Stimulated activated CD8-positive, alpha-beta memory T cell treated with anti-CD3 and anti-CD28 coated beads, Interleukin-4, amount 100 ng/mL, for 48 hours (primary cell): ENCODE measurements around the gene AKR7A3.

Source experiments
- DNase-seq: peaks from one replicate; pipeline ENCODE4 v3.0.0-alpha.2; 2020

AKR7A3 gene

GRCh38 chr1:19288324-19289241 is at the start of gene AKR7A3:
Gene AKR7A3 (minus strand): TSS chr1:19288770. CDS start chr1:19288709, 61 bp downstream.
- DNase-seq: peak; percentile 75

DNA sequence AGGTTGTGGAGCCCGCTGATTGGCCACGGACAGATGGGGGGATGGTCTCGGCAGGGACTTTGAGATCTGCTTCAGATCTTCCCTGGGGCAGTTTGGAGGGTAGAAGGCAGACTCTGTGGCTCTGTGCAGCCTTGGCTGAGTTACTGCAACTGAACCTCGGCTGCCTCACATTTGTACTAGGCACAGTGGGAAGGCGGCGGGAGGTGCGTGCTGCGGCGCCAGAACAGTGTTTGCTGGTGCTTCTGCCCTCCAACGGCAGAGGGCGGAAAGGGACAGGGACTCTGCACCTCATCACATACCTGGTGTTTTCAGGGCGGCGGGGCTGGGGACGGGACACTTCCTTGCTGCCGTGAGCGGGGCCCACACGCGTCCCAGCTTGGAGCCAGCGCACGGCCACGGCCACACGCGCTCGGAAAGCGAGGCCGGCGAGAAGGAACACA is 49.8 kb upstream of the AKR7A3 start:
- DNase-seq: no peak

DNA sequence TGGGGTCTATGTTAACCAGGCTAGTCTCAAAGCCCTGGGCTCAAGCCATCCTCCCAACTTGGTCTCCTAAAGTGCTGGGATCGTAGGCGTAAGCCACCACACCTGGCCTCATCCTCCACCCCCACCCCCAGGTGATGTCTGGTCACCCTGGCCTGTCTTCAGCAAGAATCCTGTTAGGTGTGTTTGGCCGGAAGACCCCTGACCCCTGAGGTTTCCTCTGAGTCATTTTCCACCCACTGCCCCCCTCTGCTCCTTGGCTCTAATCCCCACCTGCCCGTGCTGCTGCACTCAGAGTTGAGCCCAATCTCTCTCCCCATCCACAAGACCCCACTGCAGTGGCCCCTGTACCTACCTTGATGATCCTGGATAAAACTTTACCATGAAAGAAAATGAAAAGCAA is 48.7 kb upstream of the AKR7A3 start:
- DNase-seq: no peak

DNA sequence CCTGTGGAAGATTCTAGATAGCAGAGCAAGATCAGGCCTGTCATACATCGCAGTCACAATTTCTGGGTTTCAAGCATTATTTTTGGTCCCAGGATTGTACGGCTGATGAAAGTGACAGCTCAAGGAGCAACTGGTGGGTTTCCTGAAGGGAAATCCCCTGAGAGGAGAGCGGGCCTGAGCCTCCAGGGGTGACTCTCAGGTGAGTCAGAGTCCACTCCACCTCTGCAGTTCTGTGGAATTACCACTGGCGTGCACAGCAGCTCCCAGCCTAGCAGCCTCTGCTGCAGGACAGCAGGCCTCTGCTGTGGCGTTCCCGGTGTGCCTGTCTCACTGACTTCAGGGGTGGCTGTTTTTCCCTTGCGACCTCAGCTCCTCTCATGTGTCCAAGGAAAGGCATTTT is 48.0 kb upstream of the AKR7A3 start:
- peak; percentile 79 for DNase-seq

- DNase-seq: peak; percentile 32
Measured at GRCh38 chr1:19333587-19334354, 45.2 kb upstream of the AKR7A3 start.

DNA sequence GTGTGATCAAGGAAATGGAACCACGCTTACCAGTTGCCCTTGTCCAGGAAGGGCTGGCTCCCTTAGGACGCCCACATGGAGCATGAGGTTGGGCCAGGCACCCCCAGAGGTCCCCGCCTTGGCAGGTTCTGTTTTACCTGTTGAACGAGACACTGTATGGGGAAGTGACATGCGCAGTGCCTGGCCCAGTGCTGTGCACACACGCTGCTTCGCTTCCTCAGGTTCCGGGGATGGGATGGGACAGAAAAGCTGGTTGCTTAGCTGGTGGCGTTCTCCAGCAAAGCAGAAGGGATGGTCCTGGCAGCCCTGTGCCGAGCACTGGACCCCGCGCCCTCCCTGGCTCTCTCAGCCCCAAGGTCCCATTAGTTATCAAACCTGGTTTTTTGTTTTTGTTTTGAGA is 44.3 kb upstream of the AKR7A3 start:
- no peak for DNase-seq

- no peak for DNase-seq
Measured at GRCh38 chr1:19331262-19331878, 42.8 kb upstream of the AKR7A3 start.

DNA sequence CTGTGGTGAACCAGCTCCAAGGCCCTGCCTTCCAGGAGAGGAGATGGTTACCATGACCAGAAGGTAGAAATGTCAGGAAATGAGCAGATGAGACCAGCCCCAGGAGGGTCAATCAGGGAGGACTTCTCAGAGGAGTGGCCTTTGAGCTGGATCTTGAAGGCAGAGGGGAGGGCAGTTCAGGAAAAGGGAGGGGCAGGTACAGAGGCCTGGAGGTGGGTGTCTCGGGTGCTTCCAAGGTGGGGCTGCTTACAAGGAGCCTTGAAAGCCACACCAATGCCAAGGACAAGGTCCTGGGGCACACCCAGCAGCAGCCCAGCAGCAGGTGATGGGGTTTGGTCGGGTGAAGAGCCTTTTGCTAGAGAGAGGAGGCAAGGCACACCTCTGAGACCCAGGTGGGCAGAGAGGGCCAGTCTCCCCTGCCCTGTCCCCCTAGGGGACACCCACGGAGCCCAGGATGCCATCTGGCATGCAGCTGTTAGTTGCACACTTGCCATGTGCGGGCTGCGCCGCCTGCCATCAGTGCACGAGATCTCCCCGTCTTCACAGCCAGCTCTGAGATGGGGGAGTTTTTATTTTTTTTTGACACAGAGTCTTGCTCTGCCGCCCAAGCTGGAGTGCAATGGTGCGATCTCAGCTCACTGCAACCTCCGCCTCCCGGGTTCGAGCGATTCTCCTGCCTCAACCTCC is 42.0 kb upstream of the AKR7A3 start:
- no peak for DNase-seq

- no peak for DNase-seq
Measured at GRCh38 chr1:19329611-19330010, 41.0 kb upstream of the AKR7A3 start.

DNA sequence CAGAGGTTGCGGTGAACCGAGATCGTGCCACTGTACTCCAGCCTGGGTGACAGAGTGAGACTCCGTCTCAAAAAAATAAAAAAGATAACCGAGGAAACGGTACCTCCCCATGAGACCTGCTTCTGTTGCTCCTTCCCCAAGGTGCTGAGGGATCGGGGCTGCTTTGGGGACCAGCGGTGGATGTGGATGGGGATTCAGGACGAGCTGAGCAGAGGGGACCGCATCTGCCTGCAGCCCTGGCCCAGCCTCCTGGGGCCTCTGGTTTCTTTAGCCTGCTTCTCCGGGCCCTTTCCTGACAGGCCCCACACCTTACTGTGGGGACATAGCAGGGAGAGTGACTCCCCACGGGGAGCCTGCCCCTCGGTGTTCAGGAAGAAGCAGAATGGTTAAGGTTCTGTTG is 40.6 kb upstream of the AKR7A3 start:
- no peak for DNase-seq

GRCh38 chr1:19328486-19328885 is 39.9 kb upstream of the AKR7A3 start:
- DNase-seq: no peak

DNA sequence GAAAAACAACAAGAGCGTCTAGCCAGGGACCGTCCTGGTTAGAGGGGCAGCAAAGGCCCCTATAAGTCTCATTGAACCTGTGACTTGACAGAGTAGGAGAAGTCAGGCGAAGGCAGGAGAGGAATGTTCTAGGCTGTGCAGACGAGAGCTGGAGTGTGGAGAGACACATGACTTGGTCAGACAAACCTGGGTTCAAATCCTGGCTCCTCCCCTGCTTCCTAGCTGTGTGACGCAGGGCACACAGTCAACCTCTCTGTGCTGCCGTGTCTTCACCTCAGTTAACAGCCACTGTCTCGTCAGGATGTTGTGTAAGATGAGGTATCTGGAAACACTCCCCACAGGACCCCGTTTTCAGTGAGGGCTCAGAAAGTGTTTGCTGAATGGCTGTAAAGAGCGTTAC is 39.2 kb upstream of the AKR7A3 start:
- DNase-seq: no peak

GRCh38 chr1:19327301-19327700 is 38.7 kb upstream of the AKR7A3 start:
- no peak for DNase-seq

GRCh38 chr1:19326748-19327065 is 38.1 kb upstream of the AKR7A3 start:
- DNase-seq: no peak

- no peak for DNase-seq
Measured at GRCh38 chr1:19325958-19326747, 37.6 kb upstream of the AKR7A3 start.

DNA sequence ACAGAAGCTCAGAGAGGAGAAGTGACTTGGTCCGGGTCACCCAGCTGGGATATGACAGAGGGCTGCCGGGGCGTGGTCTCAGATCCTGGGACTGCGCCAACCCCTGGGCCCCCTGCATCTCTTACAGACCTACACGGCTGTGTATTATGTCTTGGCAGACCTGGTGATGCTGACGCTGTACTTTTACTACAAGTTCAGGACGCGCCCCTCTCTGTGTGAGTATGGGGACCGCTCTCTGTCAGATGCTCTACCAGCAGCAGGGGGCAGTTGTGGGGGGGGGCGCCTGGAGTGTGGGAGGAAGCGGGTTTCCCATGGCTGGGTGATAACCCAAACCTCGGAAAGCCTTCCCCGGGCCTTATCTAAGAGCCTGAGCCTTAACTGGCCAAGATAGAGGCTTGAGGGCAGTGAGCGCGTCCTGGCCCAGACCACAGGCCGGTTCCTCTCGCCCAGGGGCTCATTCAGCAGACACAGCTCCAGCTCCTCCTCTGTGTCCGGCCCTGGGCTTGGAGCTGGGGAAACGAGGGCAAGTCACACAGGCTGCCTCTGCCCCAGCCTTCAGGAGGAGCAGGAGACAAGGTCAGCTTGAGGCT is 36.9 kb upstream of the AKR7A3 start:
- no peak for DNase-seq

DNA sequence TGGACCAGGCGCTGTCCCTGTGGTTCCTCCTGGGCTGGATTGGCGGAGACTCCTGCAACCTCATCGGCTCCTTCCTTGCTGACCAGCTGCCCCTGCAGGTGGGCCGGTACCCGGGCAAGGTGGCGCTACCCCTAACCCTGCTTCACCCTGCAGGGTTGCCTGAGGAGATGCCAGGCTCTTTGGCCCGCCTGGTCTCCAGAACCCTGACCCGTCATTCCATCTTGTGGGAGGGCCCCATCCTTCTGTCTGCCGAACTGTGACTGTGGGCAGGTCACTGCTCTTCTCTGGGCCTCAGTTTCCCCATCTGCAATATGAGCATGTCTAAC is 36.1 kb upstream of the AKR7A3 start:
- no peak for DNase-seq

- no peak for DNase-seq
Measured at GRCh38 chr1:19323987-19324664, 35.6 kb upstream of the AKR7A3 start.

- DNase-seq: no peak
Measured at GRCh38 chr1:19322481-19322880, 33.9 kb upstream of the AKR7A3 start.

DNA sequence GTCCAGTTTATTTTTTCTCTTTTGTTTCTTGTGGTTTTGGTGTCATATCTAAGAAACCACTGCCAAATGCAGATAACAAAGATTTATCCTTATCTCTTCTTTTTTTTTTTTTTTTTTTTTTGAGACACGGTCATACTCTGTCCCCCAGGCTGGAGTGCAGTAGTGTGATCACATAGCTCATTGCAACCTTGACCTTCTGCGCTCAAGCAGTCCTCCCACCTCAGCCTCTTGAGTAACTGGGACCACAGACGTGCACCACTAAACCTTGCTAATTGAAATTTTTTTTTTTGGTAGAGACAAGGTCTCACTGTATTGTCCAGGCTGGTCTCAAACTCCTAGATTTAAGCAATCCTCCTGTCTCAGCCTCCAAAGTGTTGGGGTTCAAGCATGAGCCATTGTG is 32.5 kb upstream of the AKR7A3 start:
- no peak for DNase-seq

GRCh38 chr1:19319196-19319595 is 30.6 kb upstream of the AKR7A3 start:
- no peak for DNase-seq
